Measurements from ENCODE around the gene DNAJC8.
A peak's percentile ranks its signal among the peaks of the same experiment; 100 is the strongest.

DNAJC8 gene

GRCh38 chr1:28209700-28210099 is 23.1 kb downstream of the DNAJC8 start:
- Histone ChIP-seq H3K9me3 (no peaks in the 10 kb centered on the region), H3K4me3 (ENCODE audit: low read depth in 1 of 2, low read length in 1 of 2) (no peak overlapping the region), H3K27me3 (no peaks in the 10 kb centered on the region), H3K36me3 (peaks cover 22% of the 10 kb centered on the region), H3K27ac (peak overlapping the region; percentile 35), H3K4me1 (ENCODE audit: control insufficient read depth in 1 of 2, insufficient read depth in 1 of 2, low read depth in 1 of 2, low read length in 1 of 2) (no peaks in the 10 kb centered on the region)
- no peak for TF ChIP-seq CTCF (IDR thresholded peaks at IDR 0.05)

GRCh38 chr1:28208818-28209441 is 23.9 kb downstream of the DNAJC8 start:
- no peaks in the 10 kb centered on the region for H3K9me3 ChIP-seq

GRCh38 chr1:28205243-28205642 is 27.6 kb downstream of the DNAJC8 start:
- peaks cover 46% of the 10 kb centered on the region for H3K36me3 ChIP-seq
- no peaks in the 10 kb centered on the region for H3K27me3 ChIP-seq
- no peaks in the 10 kb centered on the region for H3K9me3 ChIP-seq
- H3K4me1 ChIP-seq (ENCODE audit: control insufficient read depth in 1 of 2, insufficient read depth in 1 of 2, low read depth in 1 of 2, low read length in 1 of 2): peaks cover under 1 to 1% of the 10 kb centered on the region in 2 experiments
- no peak overlapping the region for H3K27ac ChIP-seq
- no peak overlapping the region for H3K4me3 ChIP-seq (ENCODE audit: low read depth in 1 of 2, low read length in 1 of 2)
- TF ChIP-seq CTCF (IDR thresholded peaks at IDR 0.05): no peak

More at GRCh38 chr1:28208818-28209441, 23.9 kb downstream of the DNAJC8 start:
- peaks cover 26% of the 10 kb centered on the region for H3K36me3 ChIP-seq
- H3K4me3 ChIP-seq (ENCODE audit: low read depth in 1 of 2, low read length in 1 of 2): no peak overlapping the region
- no peaks in the 10 kb centered on the region for H3K4me1 ChIP-seq (ENCODE audit: control insufficient read depth in 1 of 2, insufficient read depth in 1 of 2, low read depth in 1 of 2, low read length in 1 of 2)
- H3K27me3 ChIP-seq: no peaks in the 10 kb centered on the region
- peak overlapping the region; percentile 35 for H3K27ac ChIP-seq
- TF ChIP-seq CTCF (IDR thresholded peaks at IDR 0.05): peak; percentile 67

GRCh38 chr1:28200234-28200873 is 32.5 kb downstream of the DNAJC8 start:
- peak overlapping the region; percentile 66 for H3K27ac ChIP-seq
- TF ChIP-seq CTCF (IDR thresholded peaks at IDR 0.05): no peak
- H3K4me1 ChIP-seq (ENCODE audit: control insufficient read depth in 1 of 2, insufficient read depth in 1 of 2, low read depth in 1 of 2, low read length in 1 of 2): peaks cover 24 to 27% of the 10 kb centered on the region in 2 experiments
- peaks cover 43% of the 10 kb centered on the region for H3K36me3 ChIP-seq
- no peak overlapping the region for H3K4me3 ChIP-seq (ENCODE audit: low read depth in 1 of 2, low read length in 1 of 2)
- H3K9me3 ChIP-seq: no peaks in the 10 kb centered on the region
- no peaks in the 10 kb centered on the region for H3K27me3 ChIP-seq

GRCh38 chr1:28199328-28200233 is 33.2 kb downstream of the DNAJC8 start:
- no peak for TF ChIP-seq CTCF (IDR thresholded peaks at IDR 0.05)
- H3K9me3 ChIP-seq: no peaks in the 10 kb centered on the region
- no peak overlapping the region for H3K4me3 ChIP-seq (ENCODE audit: low read depth in 1 of 2, low read length in 1 of 2)
- no peaks in the 10 kb centered on the region for H3K27me3 ChIP-seq
- H3K27ac ChIP-seq: peak overlapping the region; percentile 66
- H3K4me1 ChIP-seq (ENCODE audit: control insufficient read depth in 1 of 2, insufficient read depth in 1 of 2, low read depth in 1 of 2, low read length in 1 of 2): peaks cover 24 to 27% of the 10 kb centered on the region in 2 experiments
- H3K36me3 ChIP-seq: peaks cover 42% of the 10 kb centered on the region
